Measurements from ENCODE around the gene NME3.

DNA sequence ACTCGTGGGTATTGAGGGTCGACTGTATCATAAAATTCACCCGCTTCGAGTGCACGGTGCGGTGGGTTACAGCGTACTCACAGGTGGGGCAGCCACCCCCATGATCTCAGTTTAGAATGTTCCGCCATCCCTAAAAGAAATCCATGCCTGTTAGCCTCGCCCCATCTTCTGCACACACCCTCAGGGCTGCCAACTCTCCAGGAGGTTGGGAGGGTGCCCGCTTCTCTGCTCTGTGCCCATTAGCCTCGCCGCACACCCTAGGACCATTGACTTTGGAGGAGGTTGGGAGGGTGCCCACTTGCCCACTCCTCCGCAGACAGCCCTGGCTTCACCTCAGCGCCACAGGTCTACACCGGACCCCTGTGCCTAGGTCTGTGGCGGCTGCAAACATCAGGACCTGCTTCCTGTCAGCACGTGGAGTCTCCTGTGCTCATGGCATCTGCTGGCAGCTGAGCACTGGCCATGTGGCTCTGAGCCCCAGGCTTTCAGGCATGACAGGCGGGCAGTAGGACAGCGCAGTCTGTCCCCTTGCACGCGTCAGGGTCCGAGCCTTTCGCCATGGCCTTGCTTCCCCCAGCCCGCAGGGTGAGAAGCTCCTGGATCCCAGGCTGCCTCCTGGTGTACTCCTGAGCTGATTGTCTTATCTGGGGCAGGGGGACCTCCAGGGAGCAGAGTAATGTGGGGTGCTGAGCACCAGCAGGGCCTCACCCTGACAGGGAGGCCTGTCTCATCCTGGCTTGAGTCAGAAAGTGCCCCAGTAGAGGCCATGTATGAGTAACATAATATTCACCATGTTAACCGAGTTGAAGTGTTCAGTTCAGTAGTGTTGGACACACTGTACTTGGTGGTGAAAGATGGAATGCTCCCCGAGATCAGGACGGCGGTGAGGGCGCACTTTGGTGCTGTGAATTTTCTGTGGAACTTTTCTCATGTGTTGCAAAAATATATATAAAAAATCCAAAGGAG lies 21.9 kb downstream of the NME3 start:
- TF ChIP-seq TBP (optimal IDR thresholded peaks at IDR 0.05; ENCODE audit: low read depth, low read length): no peak
- no peak for TF ChIP-seq JUND (IDR thresholded peaks at IDR 0.05; ENCODE audit: borderline replicate concordance, low read depth, low read length)
- no peak for TF ChIP-seq JUND (tag; IDR thresholded peaks at IDR 0.05; ENCODE audit: borderline replicate concordance, low read depth, low read length)
- TF ChIP-seq POLR2A (conservative IDR thresholded peaks at IDR 0.05): no peak
- TF ChIP-seq ZFX (CRISPR knock-in tag; IDR thresholded peaks at IDR 0.05): no peak
- TF ChIP-seq, protein P1, sequence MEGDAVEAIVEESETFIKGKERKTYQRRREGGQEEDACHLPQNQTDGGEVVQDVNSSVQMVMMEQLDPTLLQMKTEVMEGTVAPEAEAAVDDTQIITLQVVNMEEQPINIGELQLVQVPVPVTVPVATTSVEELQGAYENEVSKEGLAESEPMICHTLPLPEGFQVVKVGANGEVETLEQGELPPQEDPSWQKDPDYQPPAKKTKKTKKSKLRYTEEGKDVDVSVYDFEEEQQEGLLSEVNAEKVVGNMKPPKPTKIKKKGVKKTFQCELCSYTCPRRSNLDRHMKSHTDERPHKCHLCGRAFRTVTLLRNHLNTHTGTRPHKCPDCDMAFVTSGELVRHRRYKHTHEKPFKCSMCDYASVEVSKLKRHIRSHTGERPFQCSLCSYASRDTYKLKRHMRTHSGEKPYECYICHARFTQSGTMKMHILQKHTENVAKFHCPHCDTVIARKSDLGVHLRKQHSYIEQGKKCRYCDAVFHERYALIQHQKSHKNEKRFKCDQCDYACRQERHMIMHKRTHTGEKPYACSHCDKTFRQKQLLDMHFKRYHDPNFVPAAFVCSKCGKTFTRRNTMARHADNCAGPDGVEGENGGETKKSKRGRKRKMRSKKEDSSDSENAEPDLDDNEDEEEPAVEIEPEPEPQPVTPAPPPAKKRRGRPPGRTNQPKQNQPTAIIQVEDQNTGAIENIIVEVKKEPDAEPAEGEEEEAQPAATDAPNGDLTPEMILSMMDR (IDR thresholded peaks at IDR 0.05 in 2 of 3, conservative IDR thresholded peaks at IDR 0.05 in 1 of 3; ENCODE audit: insufficient read depth in 2 of 3, low read depth in 1 of 3, low read length in 3 of 3): no peak
- no peak for TF ChIP-seq ZNF274 (IDR thresholded peaks at IDR 0.05; ENCODE audit: borderline replicate concordance, low read depth, low read length)
- no peak for TF ChIP-seq SPI1 (IDR thresholded peaks at IDR 0.05; ENCODE audit: borderline replicate concordance, low read depth, low read length)
